Stimulated activated CD8-positive, alpha-beta memory T cell treated with anti-CD3 and anti-CD28 coated beads, Interleukin-2, amount 100 ng/mL, for 48 hours (primary cell): ENCODE measurements around the gene DAPK1.

Source experiments
- DNase-seq, 2 donors: peaks; one replicate each; pipeline ENCODE4 v3.0.0-alpha.2; 2020; ENCODE audit warnings: low read depth in 2 of 2

The DAPK1 gene

DNA sequence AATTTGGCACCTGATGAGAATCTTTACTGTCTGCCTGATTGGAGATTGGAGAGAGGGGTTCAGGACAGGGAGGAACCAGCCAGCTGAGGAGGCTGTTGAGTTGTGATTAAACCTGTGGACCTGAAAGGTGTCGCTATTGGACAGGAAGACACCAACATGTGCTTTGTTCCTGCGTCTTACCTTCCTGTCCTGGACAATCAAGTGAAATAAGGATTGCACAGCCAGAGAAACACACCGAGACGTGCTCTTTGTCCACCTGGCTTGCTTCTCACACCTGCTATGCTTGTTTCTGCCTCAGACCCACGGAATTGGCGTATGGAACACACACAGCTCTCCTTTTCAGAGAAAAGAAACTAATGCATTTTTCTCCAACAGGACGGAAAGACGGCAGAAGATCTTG, 170.6 kb downstream of the DAPK1 start:
- DNase-seq: no peak

DNA sequence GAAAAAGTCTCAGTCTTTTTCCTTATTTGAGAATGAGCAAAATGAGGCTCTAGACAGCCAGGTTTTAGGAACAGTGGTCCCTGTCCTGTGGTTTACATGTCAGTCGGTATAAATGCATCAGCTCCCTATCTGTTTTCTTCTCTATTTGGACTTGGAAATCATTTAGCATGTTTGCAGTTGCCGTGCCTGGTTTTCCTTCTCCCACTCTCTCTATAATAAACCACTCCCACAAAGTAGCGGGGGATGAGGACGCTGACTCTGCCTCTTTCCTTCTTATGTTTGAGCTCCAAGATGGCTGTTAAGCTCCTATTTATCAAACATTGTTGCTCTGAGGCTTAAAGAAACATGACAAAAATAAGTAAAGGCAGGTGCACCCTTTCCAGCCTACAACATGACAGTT, 171.1 kb downstream of the DAPK1 start:
- no peak for DNase-seq

DNA sequence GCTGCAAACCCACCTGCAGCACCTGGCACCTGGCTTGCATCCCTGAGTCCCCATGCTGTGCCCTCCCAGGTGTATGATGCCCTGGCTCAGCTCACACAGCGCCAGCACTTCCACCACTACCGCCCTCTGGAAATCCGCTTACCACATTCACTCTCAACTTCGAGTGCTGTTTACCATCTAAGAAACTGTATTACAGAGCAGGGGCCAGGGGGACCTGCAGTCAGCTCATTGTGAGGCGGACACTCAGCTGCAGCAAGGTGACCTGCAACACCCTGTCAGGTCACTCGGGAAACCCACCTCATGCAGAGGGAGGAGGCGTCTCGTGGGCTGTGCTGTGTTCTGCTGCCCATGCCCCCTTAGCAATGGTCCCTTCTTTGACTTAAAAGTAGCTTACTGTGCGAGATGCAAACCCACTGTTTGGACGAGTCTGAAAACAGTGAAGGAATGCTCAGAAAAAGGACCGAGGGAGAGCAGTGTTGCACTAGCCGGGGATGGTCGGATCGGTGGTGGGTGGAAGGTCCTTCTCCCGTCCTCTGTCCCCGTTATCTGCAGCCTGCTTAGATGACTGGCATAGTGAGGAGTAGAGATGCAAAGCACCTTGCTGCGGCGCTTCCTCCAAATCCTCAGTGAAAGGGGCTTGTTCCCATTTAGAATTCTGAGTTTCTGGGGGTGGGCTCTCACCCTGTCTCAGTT, 173.1 kb downstream of the DAPK1 start:
- no peak for DNase-seq

DNA sequence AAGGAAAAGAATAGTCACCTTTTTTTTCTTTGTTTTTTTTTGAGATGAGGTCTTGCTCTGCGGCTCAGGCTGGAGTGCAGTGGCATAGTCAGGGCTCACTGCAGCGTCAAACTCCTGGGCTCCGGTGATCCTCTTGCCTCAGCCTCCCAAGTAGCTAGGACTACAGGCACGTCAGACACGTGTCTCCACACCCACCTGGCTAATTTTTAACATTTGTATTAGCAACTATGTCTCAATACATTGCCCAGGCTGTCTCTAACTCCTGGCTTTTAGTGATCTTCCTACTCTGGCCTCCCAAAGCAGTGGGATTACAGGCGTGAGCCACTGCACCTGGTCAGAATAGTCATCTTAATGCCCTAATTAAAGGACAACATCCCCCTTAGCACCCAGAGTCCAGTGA, 173.8 kb downstream of the DAPK1 start:
- DNase-seq: no peak

DNA sequence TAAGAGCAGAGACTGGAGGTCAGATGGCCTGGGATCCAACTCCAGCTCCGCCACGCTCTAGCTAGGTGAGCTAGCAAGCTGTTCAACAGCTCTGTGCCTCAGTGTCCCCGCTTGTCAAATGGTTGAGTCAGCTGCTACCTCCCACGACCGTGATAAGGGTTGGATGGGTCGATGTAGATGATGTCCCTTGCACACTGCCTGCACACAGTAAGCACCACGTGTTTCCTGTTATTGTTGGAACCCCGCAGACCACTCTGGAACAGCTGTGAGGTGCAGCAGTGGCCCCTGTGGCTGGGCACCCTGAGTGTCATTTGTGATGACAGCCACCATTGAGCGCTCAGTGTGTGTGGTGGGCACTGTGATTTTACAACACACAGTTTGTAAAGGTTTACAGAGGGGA, 174.3 kb downstream of the DAPK1 start:
- DNase-seq: no peak

DNA sequence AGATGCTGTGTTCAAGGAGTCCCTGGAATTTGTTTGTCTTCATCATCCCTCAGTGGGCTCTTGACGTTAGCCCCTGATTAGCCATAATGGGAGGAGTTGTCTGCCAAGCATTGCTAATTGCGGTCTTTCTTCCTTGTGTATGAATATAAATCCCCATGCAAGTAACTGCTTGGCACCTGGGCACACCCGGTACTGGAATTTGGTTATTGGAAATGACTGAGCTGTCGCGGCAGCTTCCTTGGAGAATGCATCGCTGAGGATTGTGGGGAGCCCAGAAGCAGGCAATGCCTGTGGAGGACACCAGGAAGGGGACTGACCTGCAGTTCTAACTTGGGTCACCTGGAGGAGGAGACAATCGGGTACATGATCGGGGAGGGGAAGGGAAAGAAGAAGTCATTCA, 174.9 kb downstream of the DAPK1 start:
- no peak for DNase-seq

DNA sequence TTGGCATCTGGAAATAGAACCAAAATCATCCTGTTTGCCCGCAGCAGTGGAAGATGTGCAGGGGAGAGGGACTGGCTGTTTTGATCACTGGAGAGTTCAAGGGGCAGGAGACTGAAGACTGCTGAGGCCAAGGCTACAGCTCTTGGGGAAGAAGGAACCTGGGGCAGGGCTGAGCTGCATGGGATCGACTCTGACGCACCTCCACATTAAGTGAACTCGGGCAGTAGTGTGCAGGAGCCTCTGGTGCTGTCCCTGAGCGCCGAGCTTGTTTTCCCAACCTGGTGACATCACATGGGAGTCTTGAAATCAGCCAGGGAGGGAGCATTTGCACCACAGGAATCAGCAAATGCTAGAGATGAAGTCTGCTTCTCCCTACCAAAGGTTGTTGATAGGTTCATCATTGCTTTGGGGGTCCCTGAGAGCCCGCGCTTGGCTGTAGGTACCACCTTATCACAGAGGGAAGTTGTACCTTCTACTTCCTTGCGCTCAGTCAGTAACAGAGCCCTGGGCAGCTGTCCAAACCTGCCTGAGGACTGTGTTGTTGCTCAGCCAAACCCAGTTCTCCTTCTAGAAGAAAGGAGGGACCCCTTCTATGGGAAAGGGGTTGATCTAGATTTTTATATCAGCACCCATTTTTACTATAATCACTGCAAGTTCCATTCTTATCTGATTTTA, 175.9 kb downstream of the DAPK1 start:
- DNase-seq: no peak

DNA sequence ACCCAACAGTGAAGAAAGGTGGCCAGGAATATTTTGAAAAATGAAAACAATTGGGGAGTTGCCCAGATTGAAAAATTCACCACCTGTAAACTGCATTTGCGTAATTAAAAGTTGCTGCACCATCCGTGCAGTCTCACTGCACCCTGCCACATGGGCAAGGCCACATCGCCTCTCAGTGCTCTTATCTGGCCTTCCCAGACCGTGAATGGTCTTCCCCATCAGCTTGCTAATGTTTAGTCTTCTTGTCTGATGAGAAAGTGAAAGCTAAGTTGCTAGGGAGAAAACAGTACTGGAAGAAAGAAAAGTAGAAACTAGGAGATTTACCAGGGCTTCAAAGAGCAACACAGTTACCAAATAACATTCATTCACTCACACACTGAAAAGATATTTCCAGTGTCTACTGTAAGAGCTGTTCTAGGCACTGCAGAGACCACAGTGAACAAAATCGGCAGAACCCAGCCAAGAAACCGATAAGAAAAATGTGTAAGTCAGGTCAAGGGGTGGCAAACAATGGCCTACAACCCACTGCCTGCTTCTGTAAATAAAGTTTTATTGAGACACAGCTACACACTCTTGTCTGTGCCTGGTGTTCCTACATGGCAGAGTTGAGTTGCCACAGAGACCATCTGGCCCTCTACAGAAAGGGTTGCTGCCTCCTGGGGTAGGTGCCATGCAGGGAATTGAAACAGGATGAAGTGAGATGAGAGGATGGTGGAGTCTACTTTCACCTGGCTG, 177.1 kb downstream of the DAPK1 start:
- no peak for DNase-seq

DNA sequence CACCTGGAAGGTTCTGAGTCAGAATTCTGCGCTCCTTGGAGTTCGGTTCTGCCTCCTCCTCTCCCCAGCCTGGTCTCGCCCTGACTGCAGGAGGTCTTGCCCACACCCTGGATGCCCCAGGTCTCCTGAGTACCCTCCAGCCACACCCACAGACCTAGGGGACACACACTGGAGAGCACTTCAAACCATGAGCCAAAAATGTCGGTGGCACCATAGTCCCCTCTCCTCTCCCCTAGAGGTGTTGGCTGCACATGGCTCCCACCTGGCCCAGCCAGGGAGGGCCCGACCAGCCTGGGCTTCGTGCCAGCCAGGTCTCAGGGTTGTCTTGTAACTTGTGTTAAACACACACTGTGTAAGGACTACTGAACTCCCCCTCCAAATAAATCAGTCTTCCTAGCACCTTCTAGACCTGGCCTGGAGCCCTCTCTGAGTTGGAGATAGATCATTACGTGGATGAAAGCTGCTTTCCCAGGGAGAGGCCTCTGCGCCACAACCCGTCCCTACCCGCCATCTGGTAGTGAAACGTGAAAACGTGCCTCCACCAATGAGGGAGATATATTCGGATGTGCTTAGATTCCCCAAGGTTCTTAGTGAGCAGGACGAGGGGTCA, 178.3 kb downstream of the DAPK1 start:
- no peak for DNase-seq

DNA sequence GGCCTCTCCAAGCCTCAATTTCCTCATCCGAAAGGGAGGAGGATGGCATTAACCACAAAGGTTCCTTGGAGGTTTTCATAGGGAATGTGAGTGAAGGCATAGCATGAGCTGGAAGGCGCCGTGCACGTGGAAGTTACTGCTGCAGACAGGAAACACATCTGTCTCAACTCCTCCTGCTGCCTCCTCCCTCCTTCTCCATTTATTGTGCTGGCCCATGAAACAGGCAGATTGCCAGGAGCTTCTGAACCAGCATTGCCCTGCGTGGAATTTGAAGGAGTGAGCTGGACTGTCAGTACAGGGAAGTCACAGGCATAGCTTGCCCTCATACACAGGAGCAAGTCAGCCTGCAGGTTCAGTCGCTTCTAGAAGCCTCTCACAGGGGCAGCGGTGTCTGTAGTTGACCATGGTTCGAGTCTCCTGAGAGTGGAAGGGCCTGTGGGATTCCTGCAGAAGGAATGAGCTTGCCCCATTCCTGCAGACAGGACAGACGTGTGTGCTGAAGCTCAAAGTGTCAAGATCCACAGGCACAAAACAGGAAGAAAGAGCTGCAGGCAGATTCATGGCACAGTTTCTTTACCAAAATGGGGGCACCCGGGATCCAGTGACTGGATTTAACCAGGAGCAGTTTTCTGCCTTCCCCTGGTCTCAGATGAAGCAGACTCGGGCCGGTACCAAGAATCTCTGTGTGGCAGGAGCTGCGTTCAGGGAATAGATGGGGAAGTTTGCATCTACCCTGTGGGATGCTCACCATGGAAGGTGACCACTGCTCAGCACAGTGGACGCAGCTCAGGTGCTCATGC, 179.5 kb downstream of the DAPK1 start:
- DNase-seq: no peak

DNA sequence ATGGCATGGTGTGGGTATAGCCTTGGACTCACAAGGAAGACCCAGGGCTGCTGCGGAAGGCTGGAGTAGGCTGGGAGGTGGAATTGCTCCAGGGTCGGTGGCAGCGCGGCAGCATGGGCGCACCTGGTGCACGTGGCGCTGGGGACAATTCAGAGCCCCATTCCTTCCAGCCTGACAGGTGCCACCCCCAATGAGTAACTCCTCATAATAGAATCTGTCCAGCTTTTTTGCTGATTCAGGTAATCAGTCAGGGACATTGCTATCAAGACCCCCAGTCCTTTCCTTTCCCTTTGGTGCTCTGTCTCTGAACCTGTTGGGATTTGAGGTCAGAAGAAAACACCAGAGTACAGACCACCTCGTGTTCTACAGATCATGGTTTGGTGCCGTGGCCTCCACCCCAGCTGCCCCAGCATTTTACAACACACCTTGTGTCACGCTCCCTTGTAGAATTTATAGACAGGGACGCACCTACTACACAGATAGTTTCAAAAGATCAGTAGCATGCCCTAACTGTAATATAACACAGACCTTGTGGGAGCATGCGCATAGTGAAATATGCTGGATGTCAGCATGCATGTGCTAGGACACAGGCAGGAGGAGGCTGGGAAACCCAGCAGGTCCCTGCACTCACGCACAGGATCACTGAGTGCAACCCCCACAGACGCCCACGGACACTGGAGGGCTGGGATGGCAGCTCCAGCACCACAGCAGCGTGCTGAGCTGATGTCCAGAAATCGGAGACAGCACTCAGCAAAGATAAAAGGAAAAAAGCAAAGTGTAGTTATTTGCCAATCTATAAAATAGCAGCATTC, 180.3 kb downstream of the DAPK1 start:
- no peak for DNase-seq

DNA sequence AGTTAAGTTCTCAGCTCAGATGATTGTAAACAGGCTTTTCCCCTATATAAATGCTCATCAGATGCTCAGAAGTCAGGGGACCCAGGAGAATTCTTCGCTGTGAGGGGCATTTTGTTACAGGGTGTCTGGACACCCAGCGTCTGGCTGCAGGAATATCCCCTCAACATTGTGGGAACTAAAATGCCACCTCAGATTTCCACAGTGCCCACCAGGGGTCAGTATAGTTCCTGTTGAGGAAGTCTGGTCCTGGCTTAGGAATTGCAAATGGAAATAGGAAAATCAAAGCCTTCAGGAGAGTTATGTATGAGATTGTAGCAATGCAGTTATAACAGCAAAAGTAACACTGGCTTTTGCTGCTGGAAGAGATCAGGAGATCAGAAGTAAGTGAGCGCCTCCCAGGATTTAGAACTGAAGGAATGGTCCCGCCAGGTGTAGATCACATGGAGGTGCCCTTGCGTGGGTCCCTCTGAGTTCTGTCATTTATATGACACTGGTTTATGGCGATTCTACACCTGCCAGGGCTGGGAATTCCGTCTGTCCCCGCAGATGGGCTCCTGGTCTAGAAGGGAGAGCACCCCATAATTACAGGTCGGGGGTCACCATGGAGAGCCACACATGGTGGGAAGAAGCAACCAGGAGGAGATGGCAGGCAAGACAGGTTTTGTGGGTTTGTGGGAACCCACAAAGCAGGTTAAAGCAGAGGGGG, 181.1 kb downstream of the DAPK1 start:
- peak in 1 of 2 donors; percentile 19 for DNase-seq

DNA sequence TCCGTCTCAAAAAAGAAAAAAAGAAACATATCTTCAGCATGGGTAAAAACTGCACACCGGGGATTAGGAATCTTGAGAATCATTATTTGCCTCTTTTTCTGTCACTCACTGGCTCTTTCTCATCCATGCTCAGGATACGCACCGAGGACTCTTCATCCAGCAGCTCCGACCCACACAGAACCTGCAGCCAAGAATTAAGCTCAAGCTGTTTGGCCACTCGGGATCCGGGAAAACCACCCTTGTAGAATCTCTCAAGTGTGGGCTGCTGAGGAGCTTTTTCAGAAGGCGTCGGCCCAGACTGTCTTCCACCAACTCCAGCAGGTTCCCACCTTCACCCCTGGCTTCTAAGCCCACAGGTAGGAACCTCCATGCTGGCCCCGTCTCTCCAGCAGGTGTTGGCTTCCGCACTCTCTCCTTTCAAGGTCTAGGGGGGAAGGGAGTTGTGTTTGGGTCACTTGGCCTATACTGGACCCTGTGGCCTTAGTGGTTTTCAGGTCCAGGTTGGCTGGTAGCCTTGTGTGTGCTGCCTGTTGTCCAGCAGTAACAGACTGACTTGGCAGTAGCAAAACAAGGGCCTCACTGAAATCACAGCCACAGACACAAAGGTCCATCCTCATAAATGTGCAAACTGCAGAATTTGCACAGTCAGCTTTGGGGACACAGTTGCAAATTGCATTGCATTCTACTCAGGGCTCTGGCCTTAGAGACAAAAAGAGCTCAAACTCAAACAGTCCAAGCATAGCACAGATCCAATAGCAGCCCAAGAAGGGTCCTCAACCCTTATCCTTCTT, 183.8 kb downstream of the DAPK1 start:
- no peak for DNase-seq

DNA sequence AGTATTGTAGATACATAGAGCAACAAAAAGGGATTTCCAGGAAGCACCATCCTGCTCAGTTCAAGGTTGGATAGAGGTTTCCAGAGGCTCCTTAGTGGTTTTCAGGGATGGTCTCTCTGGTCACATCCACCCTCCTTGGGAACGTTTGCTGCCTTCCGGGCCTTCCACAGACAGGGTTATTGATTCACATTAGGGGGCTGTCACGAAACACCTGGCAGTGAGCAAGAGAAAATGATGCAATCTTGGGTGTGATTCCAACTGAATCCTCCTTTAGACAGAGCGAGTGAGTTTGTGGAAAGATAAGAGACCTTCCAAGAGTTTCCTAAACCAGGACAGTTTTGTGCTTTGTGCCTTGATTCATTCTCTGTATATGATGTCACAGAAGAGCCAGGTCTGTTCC, 184.4 kb downstream of the DAPK1 start:
- no peak for DNase-seq

DNA sequence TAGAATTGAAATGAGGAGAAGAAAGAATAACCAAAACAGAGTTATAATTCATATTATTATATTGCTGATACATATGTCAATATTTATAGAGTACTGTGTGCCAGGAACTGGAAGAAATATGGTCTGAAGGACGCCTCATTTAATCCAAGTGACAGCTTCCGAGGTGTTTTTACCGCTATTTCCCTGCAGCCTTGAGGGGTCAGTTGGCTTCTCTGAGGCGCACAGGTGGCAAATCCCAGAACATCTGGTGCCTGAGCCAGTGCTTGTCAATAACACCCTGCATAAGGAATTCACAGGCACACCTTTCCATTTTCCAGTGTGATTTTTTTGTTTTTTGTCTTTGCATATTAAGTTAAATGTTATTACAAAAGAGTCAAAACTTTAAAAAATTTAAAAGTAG, 185.0 kb downstream of the DAPK1 start:
- no peak for DNase-seq

DNA sequence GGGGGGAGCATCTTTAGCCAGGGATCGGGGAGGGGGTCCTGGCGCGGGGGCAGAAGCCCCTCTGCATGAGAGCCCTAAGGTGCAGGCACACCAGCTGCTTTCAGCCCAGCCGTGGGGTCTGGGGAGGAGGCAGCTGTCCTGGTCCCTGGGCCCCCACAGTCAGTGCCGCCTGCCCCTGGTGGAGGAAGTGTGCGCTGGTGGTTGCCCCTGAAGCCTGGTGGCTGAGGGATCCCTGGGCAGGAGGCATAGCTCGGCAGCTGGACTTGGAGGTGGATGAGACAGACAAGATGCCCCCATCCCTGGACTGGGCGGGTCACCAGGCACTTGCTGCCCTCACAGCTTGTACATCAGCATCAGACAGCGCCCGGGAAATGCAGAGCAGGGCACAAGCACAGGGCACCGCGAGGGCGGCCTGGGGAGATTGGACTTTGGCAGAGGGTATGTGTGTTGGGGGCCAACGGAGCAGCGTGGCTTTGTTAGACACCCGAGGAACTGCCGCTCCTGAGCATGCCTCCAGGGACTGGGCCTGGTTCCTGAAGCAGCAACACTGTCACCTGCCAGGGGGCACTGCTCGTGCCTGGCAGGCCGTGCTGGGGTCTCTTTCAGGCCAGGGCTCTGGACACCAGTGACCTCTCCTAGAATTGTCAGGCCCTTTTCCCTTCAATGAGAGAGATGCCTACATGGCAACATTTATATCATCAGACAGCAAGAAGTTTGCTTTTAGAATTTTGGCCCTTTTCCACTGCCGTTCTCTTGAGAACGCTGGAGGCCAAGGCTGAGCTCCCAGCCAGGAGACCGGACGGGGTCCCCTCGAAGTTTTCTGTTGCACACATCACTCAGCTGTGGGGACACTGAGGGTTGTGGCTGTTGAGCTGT, 186.3 kb downstream of the DAPK1 start:
- DNase-seq: no peak

DNA sequence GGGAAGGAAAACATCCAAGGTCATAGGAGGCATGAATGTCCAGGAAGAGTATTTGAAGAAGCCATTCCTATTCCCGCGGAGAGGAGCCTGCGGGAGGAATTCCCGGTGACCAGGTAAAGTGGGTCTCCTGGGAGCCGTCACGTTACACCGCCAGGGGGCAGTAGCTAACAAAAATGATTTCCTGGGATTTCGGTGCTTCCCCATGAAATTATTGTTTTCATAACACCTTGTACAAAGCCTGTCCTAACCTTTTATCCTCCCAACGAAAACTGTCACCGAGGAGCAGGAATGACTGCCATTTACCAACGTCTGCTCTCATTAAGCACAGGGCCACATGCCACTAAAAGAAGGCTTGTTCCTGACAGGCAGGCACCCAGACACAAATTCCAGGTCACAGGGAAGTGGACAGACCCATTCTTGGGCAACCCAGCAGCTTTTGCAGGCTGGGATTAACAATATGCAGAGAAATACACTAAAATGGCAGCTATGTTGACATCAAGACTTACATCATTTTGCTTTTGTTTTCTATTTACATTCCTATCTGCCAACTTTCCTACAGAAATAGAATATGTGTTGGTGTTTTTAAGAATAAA, 187.1 kb downstream of the DAPK1 start:
- DNase-seq: no peak

DNA sequence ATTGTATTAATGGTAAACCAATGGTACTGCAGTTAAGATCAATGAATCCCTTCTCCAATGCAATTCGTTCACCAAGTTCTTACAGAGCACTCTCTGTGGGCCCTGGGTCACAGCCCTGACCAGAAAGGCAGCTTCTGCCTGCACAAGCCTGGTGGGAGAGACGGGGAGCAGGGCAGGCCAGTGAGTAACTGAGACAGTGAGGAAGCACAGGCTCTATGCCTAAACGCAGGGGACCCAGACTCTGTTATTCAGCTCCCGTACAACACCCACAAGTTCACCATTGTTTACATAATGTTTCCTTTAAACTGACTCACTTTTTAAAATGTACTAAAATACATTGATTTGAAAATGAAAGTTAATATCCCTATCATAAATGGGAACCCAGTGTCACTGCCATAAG, 187.8 kb downstream of the DAPK1 start:
- no peak for DNase-seq
